Glutamatergic neuron (in vitro differentiated cells): Measurements from ENCODE around the gene HNRNPL. TPM values are rescaled to one million over a fixed set of nuclear protein-coding genes. Genes with fewer than 3 reads are reported as not detected.
A peak's percentile ranks its signal among the peaks of the same experiment; 100 is the strongest.
"Not testable (repeated sequence)": the region's sequence is repeated elsewhere in the genome, so short reads cannot be mapped to it uniquely, and the experiment has no call there.

Experiments used
- DNase-seq: peaks from one replicate; pipeline ENCODE4 v3.0.0; 2022
- H3K27ac Mint-ChIP-seq: one replicate; pipeline ENCODE4 v1.8.0; 2020; ENCODE audit warnings: mild to moderate bottlenecking, mixed read lengths, inconsistent platforms; ENCODE audit not compliant: unreplicated experiment
- H3K27me3 Mint-ChIP-seq: one replicate; pipeline ENCODE4 v1.8.0; 2020; ENCODE audit warnings: mild to moderate bottlenecking, moderate library complexity, mixed read lengths, inconsistent platforms; ENCODE audit not compliant: unreplicated experiment
- H3K36me3 Mint-ChIP-seq: one replicate; pipeline ENCODE4 v1.8.0; 2020; ENCODE audit warnings: mild to moderate bottlenecking, mixed read lengths, inconsistent platforms; ENCODE audit not compliant: unreplicated experiment
- H3K4me1 Mint-ChIP-seq: one replicate; pipeline ENCODE4 v1.8.0; 2020; ENCODE audit warnings: mild to moderate bottlenecking, low read depth, mixed read lengths, inconsistent platforms; ENCODE audit not compliant: unreplicated experiment
- H3K4me3 Mint-ChIP-seq: one replicate; pipeline ENCODE4 v1.8.0; 2020; ENCODE audit warnings: mild to moderate bottlenecking, mixed read lengths, inconsistent platforms; ENCODE audit not compliant: unreplicated experiment
- H3K9me3 Mint-ChIP-seq: one replicate; pipeline ENCODE4 v1.8.0; 2020; ENCODE audit warnings: mild to moderate bottlenecking, moderate library complexity, mixed read lengths, inconsistent platforms; ENCODE audit not compliant: unreplicated experiment
- CTCF ChIP-seq: fragments of 200-600 bp; sonication (generic); IDR thresholded peaks from one replicate; pipeline ENCODE4 v1.5.0; 2021; ENCODE audit not compliant: partially characterized antibody, unreplicated experiment
- total RNA-seq: library from RNA; stranded (reverse); fragmentation: NEBNext Ultra II Directional; extraction: Animal tissue kit (Norgen Biotek cat#: 25700); gene quantifications from one replicate; pipeline ENCODE4 v1.2.1, GENCODE V29; 2021; ENCODE audit not compliant: unreplicated experiment

HNRNPL gene
- total RNA-seq, 1 donor from 2014 or later: 371 TPM

GRCh38 chr19:38812841-38813320 lies 36.9 kb downstream of the HNRNPL start, which contains the start of gene LGALS4:
Gene LGALS4 (minus strand): TSS chr19:38812945. CDS start chr19:38812886, 59 bp downstream.
- H3K9me3 Mint-ChIP-seq: peaks cover 1% of the 10 kb centered on the region
- H3K4me1 Mint-ChIP-seq: no peaks in the 10 kb centered on the region
- no peak for DNase-seq
- peaks cover 5% of the 10 kb centered on the region for H3K27me3 Mint-ChIP-seq
- no peak within 1 kb of the TSS for H3K27ac Mint-ChIP-seq
- no peak within 1 kb of the TSS for H3K4me3 Mint-ChIP-seq
- H3K36me3 Mint-ChIP-seq: no peaks in the 10 kb centered on the region
- no peak for TF ChIP-seq CTCF

GRCh38 chr19:38812009-38812840 lies 37.6 kb downstream of the HNRNPL start:
- no peak for TF ChIP-seq CTCF
- H3K36me3 Mint-ChIP-seq: peaks cover 3% of the 10 kb centered on the region
- no peak overlapping the region for H3K27ac Mint-ChIP-seq
- peaks cover 5% of the 10 kb centered on the region for H3K9me3 Mint-ChIP-seq
- H3K27me3 Mint-ChIP-seq: peaks cover 5% of the 10 kb centered on the region
- H3K4me3 Mint-ChIP-seq: no peak overlapping the region
- DNase-seq: no peak
- no peaks in the 10 kb centered on the region for H3K4me1 Mint-ChIP-seq

- TF ChIP-seq CTCF: no peak
- H3K4me3 Mint-ChIP-seq: no peak overlapping the region
- no peaks in the 10 kb centered on the region for H3K4me1 Mint-ChIP-seq
- peaks cover 5% of the 10 kb centered on the region for H3K9me3 Mint-ChIP-seq
- no peak overlapping the region for H3K27ac Mint-ChIP-seq
- DNase-seq: no peak
- peaks cover 6% of the 10 kb centered on the region for H3K36me3 Mint-ChIP-seq
- H3K27me3 Mint-ChIP-seq: peaks cover 5% of the 10 kb centered on the region
Observed at GRCh38 chr19:38809592-38810252, 40.1 kb downstream of the HNRNPL start.

- TF ChIP-seq CTCF: no peak
- H3K9me3 Mint-ChIP-seq: peaks cover 5% of the 10 kb centered on the region
- no peak for DNase-seq
- H3K36me3 Mint-ChIP-seq: peaks cover 6% of the 10 kb centered on the region
- H3K27ac Mint-ChIP-seq: no peak overlapping the region
- no peak overlapping the region for H3K4me3 Mint-ChIP-seq
- peaks cover 5% of the 10 kb centered on the region for H3K27me3 Mint-ChIP-seq
- no peaks in the 10 kb centered on the region for H3K4me1 Mint-ChIP-seq
Observed at GRCh38 chr19:38808741-38809140, 41.0 kb downstream of the HNRNPL start.

GRCh38 chr19:38807374-38808098 lies 42.2 kb downstream of the HNRNPL start:
- not testable (repeated sequence) for DNase-seq, H3K36me3 Mint-ChIP-seq, H3K4me3 Mint-ChIP-seq, H3K4me1 Mint-ChIP-seq, H3K27me3 Mint-ChIP-seq, H3K9me3 Mint-ChIP-seq
- H3K27ac Mint-ChIP-seq: peak overlapping the region; percentile 70
